SK-N-MC (cell line): ENCODE results near the gene BSDC1.

Source experiments
- EZH2 ChIP-seq: fragments of 200-600 bp; sonication (generic); IDR thresholded peaks from one replicate; pipeline ENCODE4 v1.6.1; 2017; ENCODE audit warnings: antibody characterized with exemption
- POLR2AphosphoS5 ChIP-seq: IDR thresholded peaks from 2 replicates; pipeline ENCODE4 v1.6.1; 2012; ENCODE audit warnings: mild to moderate bottlenecking, low read depth, low read length, borderline replicate concordance

DNA sequence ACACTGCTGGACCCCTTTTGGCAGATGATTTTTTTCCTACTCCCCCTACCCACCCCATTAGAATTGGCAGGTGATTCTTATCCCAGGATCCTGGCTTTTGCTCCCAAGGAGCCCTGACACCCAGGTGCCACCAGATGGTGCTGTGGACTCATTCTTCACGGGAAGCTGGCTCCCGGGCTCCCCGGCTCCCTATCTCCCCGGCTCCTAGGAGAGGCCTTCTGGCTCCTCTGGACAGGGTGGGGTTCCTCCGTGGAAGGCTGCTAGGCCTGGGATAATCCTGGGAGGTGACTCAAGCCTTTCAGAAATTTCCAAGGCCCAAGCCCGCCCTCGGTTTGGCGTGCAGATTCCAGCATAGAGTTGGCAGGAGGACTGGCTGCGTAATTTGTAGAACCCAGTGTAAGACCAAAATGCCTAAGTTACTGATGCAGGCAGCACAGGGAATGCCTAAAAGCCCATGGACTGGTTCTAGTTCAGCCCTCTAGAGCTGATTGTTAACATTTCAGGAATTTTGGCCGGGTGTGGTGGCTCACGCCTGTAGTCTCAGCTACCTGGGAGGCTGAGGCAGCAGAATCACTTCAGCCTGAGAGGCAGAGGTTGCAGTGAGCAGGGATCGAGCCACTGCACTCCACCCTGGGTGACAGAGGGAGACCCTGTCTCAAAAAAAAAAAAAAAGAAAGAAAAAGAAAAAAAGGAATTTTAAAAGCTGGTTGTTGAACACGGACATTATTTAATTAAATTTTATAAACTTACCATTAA lies 6.8 kb upstream of the BSDC1 start:
- no peak for TF ChIP-seq EZH2
- no peak for TF ChIP-seq POLR2AphosphoS5
